ENCODE data around the gene COL4A2.

COL4A2 gene

GRCh38 chr13:110556224-110556606 lies 249.1 kb downstream of the COL4A2 start:
- H3K9ac ChIP-seq (ENCODE audit: low read depth, low read length, poor library complexity, severe bottlenecking) = no peak overlapping the region
- no peak overlapping the region for H2AFZ ChIP-seq (ENCODE audit: low read length)
- H3K27me3 ChIP-seq (ENCODE audit: insufficient read depth, low read length, poor library complexity, severe bottlenecking) = no peaks in the 10 kb centered on the region
- H3K4me2 ChIP-seq (ENCODE audit: low read depth, low read length, poor library complexity, severe bottlenecking) = peak overlapping the region; percentile 30
- no peaks in the 10 kb centered on the region for H3K36me3 ChIP-seq (ENCODE audit: insufficient read depth, low read length)
- peaks cover 88% of the 10 kb centered on the region for H3K79me2 ChIP-seq (ENCODE audit: insufficient read depth, low read length)
- no peaks in the 10 kb centered on the region for H4K20me1 ChIP-seq (ENCODE audit: insufficient read depth, low read length, poor library complexity, severe bottlenecking)
- H3K9me2 ChIP-seq (replicated peaks; ENCODE audit: low read depth, low read length) = no peaks in the 10 kb centered on the region
- H3F3A ChIP-seq (ENCODE audit: low read depth) = no peaks in the 10 kb centered on the region
- peaks cover 18% of the 10 kb centered on the region for H3K4me1 ChIP-seq (ENCODE audit: insufficient read depth, low read length, poor library complexity, severe bottlenecking)
- 0 out of 2 replicates have a peak, but pooled peaks cover 6% of the 10 kb centered on the region for H3K9me3 ChIP-seq (ENCODE audit: insufficient read depth, low read depth, low read length)
- TF ChIP-seq EZH2phosphoT487 (IDR thresholded peaks at IDR 0.05; ENCODE audit: borderline replicate concordance) = no peak
- TF ChIP-seq CTCF (conservative IDR thresholded peaks at IDR 0.05; ENCODE audit: low read length) = no peak
- no peak overlapping the region for H3K4me3 ChIP-seq (ENCODE audit: low read length, poor library complexity, severe bottlenecking)

GRCh38 chr13:110557082-110557481 lies 250.0 kb downstream of the COL4A2 start:
- no peaks in the 10 kb centered on the region for H4K20me1 ChIP-seq (ENCODE audit: insufficient read depth, low read length, poor library complexity, severe bottlenecking)
- peak overlapping the region; percentile 6 for H3K4me2 ChIP-seq (ENCODE audit: low read depth, low read length, poor library complexity, severe bottlenecking)
- H3K4me1 ChIP-seq (ENCODE audit: insufficient read depth, low read length, poor library complexity, severe bottlenecking) = peaks cover 18% of the 10 kb centered on the region
- no peak overlapping the region for H3K4me3 ChIP-seq (ENCODE audit: low read length, poor library complexity, severe bottlenecking)
- no peaks in the 10 kb centered on the region for H3K36me3 ChIP-seq (ENCODE audit: insufficient read depth, low read length)
- TF ChIP-seq EZH2phosphoT487 (IDR thresholded peaks at IDR 0.05; ENCODE audit: borderline replicate concordance) = no peak
- TF ChIP-seq CTCF (conservative IDR thresholded peaks at IDR 0.05; ENCODE audit: low read length) = no peak
- no peak overlapping the region for H2AFZ ChIP-seq (ENCODE audit: low read length)
- no peaks in the 10 kb centered on the region for H3K27me3 ChIP-seq (ENCODE audit: insufficient read depth, low read length, poor library complexity, severe bottlenecking)
- H3K9me2 ChIP-seq (replicated peaks; ENCODE audit: low read depth, low read length) = no peaks in the 10 kb centered on the region
- 0 out of 2 replicates have a peak, but pooled peaks cover 6% of the 10 kb centered on the region for H3K9me3 ChIP-seq (ENCODE audit: insufficient read depth, low read depth, low read length)
- no peaks in the 10 kb centered on the region for H3F3A ChIP-seq (ENCODE audit: low read depth)
- peaks cover 83% of the 10 kb centered on the region for H3K79me2 ChIP-seq (ENCODE audit: insufficient read depth, low read length)
- no peak overlapping the region for H3K9ac ChIP-seq (ENCODE audit: low read depth, low read length, poor library complexity, severe bottlenecking)

DNA sequence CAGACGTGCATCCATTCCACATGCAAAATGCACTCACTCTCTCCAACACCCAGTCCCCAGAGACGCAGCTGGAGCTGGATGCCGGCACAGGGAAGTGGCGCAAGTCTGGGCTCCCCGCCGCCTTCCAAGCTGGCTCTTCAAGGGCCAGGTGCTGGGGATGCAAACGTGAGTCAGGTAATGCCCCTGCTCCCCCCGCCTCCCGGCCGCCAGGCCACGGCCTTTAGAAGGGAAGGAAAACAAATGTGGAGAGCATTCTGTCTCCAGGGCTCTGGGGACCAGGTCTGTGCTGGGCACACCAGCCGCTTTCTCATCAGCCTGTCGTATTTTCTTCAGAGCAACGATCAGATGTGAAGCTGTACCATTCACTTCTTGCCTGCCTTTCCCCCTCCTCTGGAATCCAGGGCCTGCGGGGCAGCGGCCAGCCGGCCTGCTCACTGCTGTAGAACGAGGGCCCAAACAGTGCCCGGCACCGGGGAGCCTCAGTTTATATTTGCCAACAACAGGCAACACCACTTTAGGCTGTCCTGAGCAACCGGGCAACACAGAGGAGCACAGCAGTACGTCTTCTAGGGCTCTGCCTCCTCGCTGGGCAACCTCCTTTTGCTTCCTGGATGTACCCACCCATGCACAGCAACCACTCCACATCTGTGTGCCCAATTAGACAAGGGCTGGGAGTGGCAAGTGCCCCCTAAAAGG lies 250.7 kb downstream of the COL4A2 start:
- Histone ChIP-seq H3K4me3 (ENCODE audit: low read length, poor library complexity, severe bottlenecking) (no peak overlapping the region), H3K79me2 (ENCODE audit: insufficient read depth, low read length) (peaks cover 81% of the 10 kb centered on the region), H3K4me1 (ENCODE audit: insufficient read depth, low read length, poor library complexity, severe bottlenecking) (peaks cover 22% of the 10 kb centered on the region), H4K20me1 (ENCODE audit: insufficient read depth, low read length, poor library complexity, severe bottlenecking) (no peaks in the 10 kb centered on the region), H3F3A (ENCODE audit: low read depth) (no peaks in the 10 kb centered on the region), H3K9me3 (ENCODE audit: insufficient read depth, low read depth, low read length) (0 out of 2 replicates have a peak, but pooled peaks cover 6% of the 10 kb centered on the region), H3K9ac (ENCODE audit: low read depth, low read length, poor library complexity, severe bottlenecking) (no peak overlapping the region), H3K36me3 (ENCODE audit: insufficient read depth, low read length) (no peaks in the 10 kb centered on the region), H3K9me2 (replicated peaks; ENCODE audit: low read depth, low read length) (no peaks in the 10 kb centered on the region), H3K27me3 (ENCODE audit: insufficient read depth, low read length, poor library complexity, severe bottlenecking) (no peaks in the 10 kb centered on the region), H3K4me2 (ENCODE audit: low read depth, low read length, poor library complexity, severe bottlenecking) (peak overlapping the region; percentile 6), H2AFZ (ENCODE audit: low read length) (no peak overlapping the region)
- TF ChIP-seq EZH2phosphoT487 (IDR thresholded peaks at IDR 0.05; ENCODE audit: borderline replicate concordance) (no peak), CTCF (conservative IDR thresholded peaks at IDR 0.05; ENCODE audit: low read length) (no peak)
